ENCODE measurements around the gene NLRC5. TPM values are rescaled to one million over a fixed set of nuclear protein-coding genes. Genes with fewer than 3 reads are reported as not detected.
A peak's percentile ranks its signal among the peaks of the same experiment; 100 is the strongest.

Gene NLRC5
- total RNA-seq, 2 experiments from 2014 or later = 424 to 434 TPM

DNA sequence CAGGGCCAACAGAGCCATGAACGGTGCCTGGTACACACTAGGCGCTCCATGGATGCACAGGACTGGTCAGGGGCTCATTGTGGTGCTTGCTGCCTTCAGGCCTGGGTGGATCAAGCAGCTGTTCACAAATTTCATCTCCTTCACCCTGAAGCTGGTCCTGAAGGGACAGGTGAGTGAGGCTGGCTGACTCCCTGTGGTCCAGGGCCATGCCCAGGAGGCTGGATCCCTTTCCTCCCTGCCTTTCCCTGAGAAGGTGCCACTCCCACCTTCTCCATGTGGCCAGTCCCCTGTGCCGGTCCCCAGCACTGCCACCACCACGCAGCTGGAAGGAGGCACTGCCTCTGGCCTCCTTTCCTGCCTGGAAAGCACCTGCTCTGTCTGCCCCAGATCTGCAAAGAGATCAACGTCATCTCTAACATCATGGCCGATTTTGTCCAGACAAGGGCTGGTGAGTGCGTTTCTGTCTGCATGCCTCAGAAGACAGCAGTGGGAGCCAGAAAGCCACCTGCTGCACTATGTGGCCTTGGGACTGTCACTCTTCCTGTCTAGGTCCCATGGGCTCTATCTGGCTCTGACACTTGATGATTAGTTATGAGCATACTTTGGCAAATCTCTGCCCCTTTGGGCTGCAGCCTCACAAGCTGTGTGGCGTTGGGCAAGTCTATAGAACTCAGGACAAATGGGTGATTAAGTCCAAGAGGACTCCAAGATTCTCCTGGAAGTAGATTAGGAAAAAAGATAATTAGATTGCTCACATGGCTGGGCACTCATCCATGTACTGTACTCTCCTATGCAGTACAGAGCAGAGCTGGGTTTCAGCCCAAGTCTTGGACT is 18.2 kb upstream of the NLRC5 start:
- intact Hi-C loops (cut with DNase I, micrococcal nuclease) = no loop called here

DNA sequence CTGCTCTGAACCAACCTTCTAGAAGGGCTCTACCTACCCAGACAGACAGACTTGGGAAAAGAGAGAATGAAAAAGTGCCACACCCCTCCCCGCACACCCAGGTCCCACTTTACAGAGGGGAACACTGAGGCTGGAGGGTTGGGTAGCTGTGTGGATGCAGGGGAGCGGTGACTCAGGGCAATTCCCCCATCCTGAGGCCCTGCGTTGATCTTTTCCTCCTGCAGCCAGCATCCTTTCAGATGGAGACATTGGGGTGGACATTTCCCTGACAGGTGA is 17.7 kb upstream of the NLRC5 start:
- intact Hi-C loops (cut with DNase I, micrococcal nuclease) = no loop called here
- H3K9me3 ChIP-seq (ENCODE audit: control insufficient read depth in 1 of 2, insufficient read depth in 1 of 2, low read length in 2 of 2) = no peaks in the 10 kb centered on the region
- no peak overlapping the region for H3K27ac ChIP-seq (ENCODE audit: low read depth in 1 of 2, low read length in 2 of 2)
- Mint-ChIP-seq H3K9me3 (no peaks in the 10 kb centered on the region), H3K4me3 (no peak overlapping the region), H3K27me3 (no peaks in the 10 kb centered on the region), H3K4me1 (ENCODE audit: low read depth) (peaks cover 41% of the 10 kb centered on the region), H3K27ac (no peak overlapping the region), H3K36me3 (ENCODE audit: low read depth) (no peaks in the 10 kb centered on the region)
- ATAC-seq (ENCODE audit: poor library complexity) = no peak
- peaks cover 29% of the 10 kb centered on the region for H3K4me1 ChIP-seq (ENCODE audit: insufficient read depth, low read length)
- TF ChIP-seq, protein P1, sequence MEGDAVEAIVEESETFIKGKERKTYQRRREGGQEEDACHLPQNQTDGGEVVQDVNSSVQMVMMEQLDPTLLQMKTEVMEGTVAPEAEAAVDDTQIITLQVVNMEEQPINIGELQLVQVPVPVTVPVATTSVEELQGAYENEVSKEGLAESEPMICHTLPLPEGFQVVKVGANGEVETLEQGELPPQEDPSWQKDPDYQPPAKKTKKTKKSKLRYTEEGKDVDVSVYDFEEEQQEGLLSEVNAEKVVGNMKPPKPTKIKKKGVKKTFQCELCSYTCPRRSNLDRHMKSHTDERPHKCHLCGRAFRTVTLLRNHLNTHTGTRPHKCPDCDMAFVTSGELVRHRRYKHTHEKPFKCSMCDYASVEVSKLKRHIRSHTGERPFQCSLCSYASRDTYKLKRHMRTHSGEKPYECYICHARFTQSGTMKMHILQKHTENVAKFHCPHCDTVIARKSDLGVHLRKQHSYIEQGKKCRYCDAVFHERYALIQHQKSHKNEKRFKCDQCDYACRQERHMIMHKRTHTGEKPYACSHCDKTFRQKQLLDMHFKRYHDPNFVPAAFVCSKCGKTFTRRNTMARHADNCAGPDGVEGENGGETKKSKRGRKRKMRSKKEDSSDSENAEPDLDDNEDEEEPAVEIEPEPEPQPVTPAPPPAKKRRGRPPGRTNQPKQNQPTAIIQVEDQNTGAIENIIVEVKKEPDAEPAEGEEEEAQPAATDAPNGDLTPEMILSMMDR (IDR thresholded peaks at IDR 0.05) = no peak
- no peaks in the 10 kb centered on the region for H3K36me3 ChIP-seq (ENCODE audit: insufficient read depth, low read length)
- ChIA-PET CTCF (no interaction called here), POLR2A (no interaction called here)
- no peak for DNase-seq
- H3K27me3 ChIP-seq (ENCODE audit: control insufficient read depth in 1 of 2, insufficient read depth in 2 of 2, low read length in 2 of 2) = no peaks in the 10 kb centered on the region
- no peak overlapping the region for H3K4me3 ChIP-seq (ENCODE audit: low read length)

More for the DNA sequence above, 18.2 kb upstream of the NLRC5 start:
- Histone ChIP-seq H3K4me1 (ENCODE audit: insufficient read depth, low read length) (peaks cover 32% of the 10 kb centered on the region), H3K27ac (ENCODE audit: low read depth in 1 of 2, low read length in 2 of 2) (no peak overlapping the region), H3K27me3 (ENCODE audit: control insufficient read depth in 1 of 2, insufficient read depth in 2 of 2, low read length in 2 of 2) (no peaks in the 10 kb centered on the region), H3K9me3 (ENCODE audit: control insufficient read depth in 1 of 2, insufficient read depth in 1 of 2, low read length in 2 of 2) (no peaks in the 10 kb centered on the region), H3K36me3 (ENCODE audit: insufficient read depth, low read length) (no peaks in the 10 kb centered on the region), H3K4me3 (ENCODE audit: low read length) (no peak overlapping the region)
- DNase-seq (peak in 2 of 14 experiments; percentile 53 to 68), ATAC-seq (ENCODE audit: poor library complexity) (peak; percentile 62)
- no peaks in the 10 kb centered on the region for H3K9me3 Mint-ChIP-seq
- H3K27me3 Mint-ChIP-seq = no peaks in the 10 kb centered on the region
- H3K4me1 Mint-ChIP-seq (ENCODE audit: low read depth) = peaks cover 36% of the 10 kb centered on the region
- ChIA-PET POLR2A (no interaction called here), CTCF (no interaction called here)
- TF ChIP-seq, protein P1 (IDR thresholded peaks at IDR 0.05) = no peak
- no peak overlapping the region for H3K4me3 Mint-ChIP-seq
- H3K36me3 Mint-ChIP-seq (ENCODE audit: low read depth) = no peaks in the 10 kb centered on the region
- H3K27ac Mint-ChIP-seq = no peak overlapping the region

DNA sequence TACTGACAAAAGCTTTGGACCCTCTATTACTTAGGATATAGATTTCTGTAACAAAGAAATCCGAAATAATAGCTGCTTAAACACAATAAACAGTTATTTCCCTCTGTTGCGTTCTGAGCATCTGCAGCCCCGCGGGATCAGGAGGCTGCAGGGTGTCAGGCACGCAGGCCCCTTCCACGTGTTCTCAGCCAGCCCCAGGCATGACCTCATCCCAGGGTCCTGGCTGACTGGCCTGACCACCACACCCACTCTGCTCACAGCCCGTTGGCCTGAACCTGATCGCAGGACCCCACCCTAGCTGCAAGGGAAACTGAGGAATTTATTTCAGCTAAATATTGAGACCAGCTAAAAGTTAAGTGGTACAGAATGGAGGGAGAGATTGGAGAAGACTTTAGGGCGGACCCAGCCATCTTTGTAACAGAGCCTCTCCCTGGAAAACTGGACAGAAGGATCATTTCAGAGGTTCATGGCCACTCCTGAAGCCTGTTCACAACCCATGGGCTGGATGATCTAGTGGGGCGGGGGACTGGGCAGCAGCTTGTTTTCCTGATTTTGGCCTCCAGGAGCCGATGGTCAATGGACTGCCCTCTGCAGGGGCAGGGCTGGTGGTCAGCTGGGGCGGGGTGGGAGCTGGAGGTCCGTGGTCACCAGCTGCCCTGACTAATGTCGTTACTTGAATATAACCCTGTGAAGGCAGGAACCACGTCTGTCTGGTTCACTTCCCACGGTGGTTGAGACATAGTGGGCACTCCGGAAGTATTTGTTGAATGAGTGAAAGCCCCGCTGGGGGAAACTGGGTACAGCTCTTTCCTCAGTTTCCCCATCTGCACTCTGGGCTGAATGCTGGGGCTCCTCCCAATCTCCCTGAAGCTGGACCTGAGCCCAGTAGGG is 16.7 kb upstream of the NLRC5 start:
- no peak overlapping the region for H3K27ac ChIP-seq (ENCODE audit: low read depth in 1 of 2, low read length in 2 of 2)
- H3K9me3 ChIP-seq (ENCODE audit: control insufficient read depth in 1 of 2, insufficient read depth in 1 of 2, low read length in 2 of 2) = no peaks in the 10 kb centered on the region
- no peaks in the 10 kb centered on the region for H3K9me3 Mint-ChIP-seq
- H3K27me3 Mint-ChIP-seq = no peaks in the 10 kb centered on the region
- no peaks in the 10 kb centered on the region for H3K36me3 Mint-ChIP-seq (ENCODE audit: low read depth)
- ATAC-seq (ENCODE audit: poor library complexity) (no peak), DNase-seq (no peak)
- H3K4me1 ChIP-seq (ENCODE audit: insufficient read depth, low read length) = peaks cover 29% of the 10 kb centered on the region
- H3K4me3 ChIP-seq (ENCODE audit: low read length) = no peak overlapping the region
- H3K27ac Mint-ChIP-seq = no peak overlapping the region
- no peaks in the 10 kb centered on the region for H3K36me3 ChIP-seq (ENCODE audit: insufficient read depth, low read length)
- ChIA-PET CTCF (no interaction called here), POLR2A (interaction anchor here (1.1 kb wide), 1 partner anchor 41 kb away, joined by 3 read pairs; the partner anchor contains the start of gene HERPUD1)
- no peak overlapping the region for H3K4me3 Mint-ChIP-seq
- H3K4me1 Mint-ChIP-seq (ENCODE audit: low read depth) = peaks cover 42% of the 10 kb centered on the region
- intact Hi-C loops (cut with DNase I, micrococcal nuclease) = no loop called here
- TF ChIP-seq, protein P1 (IDR thresholded peaks at IDR 0.05) = no peak
- H3K27me3 ChIP-seq (ENCODE audit: control insufficient read depth in 1 of 2, insufficient read depth in 2 of 2, low read length in 2 of 2) = no peaks in the 10 kb centered on the region
